Fibroblast of villous mesenchyme (primary cell): Measurements from ENCODE around the gene MUC22. TPM values are rescaled to one million over a fixed set of nuclear protein-coding genes. Genes with fewer than 3 reads are reported as not detected.
"Not testable (repeated sequence)": the region's sequence is repeated elsewhere in the genome, so short reads cannot be mapped to it uniquely, and the experiment has no call there.

Experiments used
- DNase-seq: peaks from one replicate; pipeline ENCODE4 v3.0.0-alpha.2; 2010; ENCODE audit warnings: low read depth
- H3K4me3 ChIP-seq: 2 replicates; pipeline ENCODE4 v1.5.1; 2011; ENCODE audit warnings: low read depth, mild to moderate bottlenecking, low read length
- CTCF ChIP-seq: IDR thresholded peaks from 2 replicates; pipeline ENCODE4 v1.5.1; 2012; ENCODE audit warnings: low read depth, mild to moderate bottlenecking, low read length; ENCODE audit not compliant: insufficient read depth
- total RNA-seq: library from RNA; depleted of rRNA; stranded (reverse); fragments of >200 nt; gene quantifications from 2 replicates; pipeline ENCODE4 v1.2.3, GENCODE V29; 2012

Gene MUC22
- total RNA-seq, 1 donor: not detected

GRCh38 chr6:31049518-31049917, 39.2 kb downstream of the MUC22 start:
- DNase-seq: no peak
- no peak overlapping the region for H3K4me3 ChIP-seq
- TF ChIP-seq CTCF: no peak

GRCh38 chr6:31053187-31053586, 42.9 kb downstream of the MUC22 start:
- DNase-seq, H3K4me3 ChIP-seq: not testable (repeated sequence)

- TF ChIP-seq CTCF: no peak
- no peak overlapping the region for H3K4me3 ChIP-seq
- no peak for DNase-seq
Observed at GRCh38 chr6:31053873-31054272, 43.6 kb downstream of the MUC22 start.

- TF ChIP-seq CTCF: no peak
- no peak overlapping the region for H3K4me3 ChIP-seq
- no peak for DNase-seq
Observed at GRCh38 chr6:31055441-31055840, 45.2 kb downstream of the MUC22 start.

GRCh38 chr6:31057426-31058003, 47.2 kb downstream of the MUC22 start:
- no peak for TF ChIP-seq CTCF
- H3K4me3 ChIP-seq: no peak overlapping the region
- peak; percentile 29 for DNase-seq

- no peak overlapping the region for H3K4me3 ChIP-seq
- TF ChIP-seq CTCF: peak; percentile 55
- DNase-seq: peak; percentile 88
Observed at GRCh38 chr6:31058128-31058894, 48.0 kb downstream of the MUC22 start.

- no peak for TF ChIP-seq CTCF
- DNase-seq: no peak
- H3K4me3 ChIP-seq: no peak overlapping the region
Observed at GRCh38 chr6:31060145-31060544, 49.9 kb downstream of the MUC22 start.
